Bronchial epithelial cell (primary cell): ENCODE measurements around the gene PERCC1. TPM values are rescaled to one million over a fixed set of nuclear protein-coding genes. Genes with fewer than 3 reads are reported as not detected.

Source experiments
- DNase-seq: peaks from one replicate; pipeline ENCODE4 v3.0.0-alpha.2; 2010; ENCODE audit warnings: low read depth
- FAIRE-seq: peaks from 2 replicates; lab custom pipeline; 2011; peaks lifted over from hg19 to GRCh38; lab: Jason Lieb, UNC
- H3K27me3 ChIP-seq: 2 replicates; pipeline ENCODE4 v1.5.1; 2011; ENCODE audit warnings: low read length; ENCODE audit not compliant: control insufficient read depth, insufficient read depth
- H3K36me3 ChIP-seq: 2 replicates; pipeline ENCODE4 v1.5.1; 2011; ENCODE audit warnings: low read length; ENCODE audit not compliant: control insufficient read depth, insufficient read depth
- H3K4me3 ChIP-seq: 2 replicates; pipeline ENCODE4 v1.5.1; 2011; ENCODE audit warnings: mild to moderate bottlenecking, low read depth, low read length, control low read depth
- total RNA-seq: library from RNA; depleted of rRNA; stranded (reverse); fragments of >200 nt; gene quantifications from 2 replicates; pipeline ENCODE4 v1.2.1, GENCODE V29; 2014
- TF ChIP-seq, protein P1 (sequence below): IDR thresholded peaks from 2 replicates; pipeline ENCODE4 v1.5.1; 2011; ENCODE audit warnings: mild to moderate bottlenecking, moderate library complexity, low read length, control low read depth, inconsistent platforms; ENCODE audit not compliant: insufficient read depth, severe bottlenecking

The PERCC1 gene
- total RNA-seq, 1 donor from 2014 or later = not detected

DNA sequence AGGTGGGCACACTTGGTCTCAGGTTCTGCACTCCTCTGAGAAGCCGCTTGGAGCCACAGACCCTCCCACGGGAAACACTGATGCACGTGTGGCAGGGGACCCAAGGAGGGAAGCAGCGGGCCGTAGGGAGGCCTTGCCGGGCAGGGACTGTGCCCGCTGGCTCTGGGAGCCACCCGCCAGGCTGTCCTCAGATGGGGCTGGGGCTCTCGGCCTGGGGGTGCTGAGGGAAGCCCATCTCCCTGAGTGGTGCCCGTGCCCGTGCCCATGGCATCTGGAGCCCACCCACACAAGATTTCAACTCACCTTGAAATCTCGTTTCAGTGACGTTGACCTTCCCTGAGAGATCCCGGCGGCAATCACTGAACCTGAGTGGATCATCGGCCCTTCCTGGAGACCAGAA lies 26.1 kb downstream of the PERCC1 start:
- Histone ChIP-seq H3K4me3 (no peak overlapping the region), H3K27me3 (no peaks in the 10 kb centered on the region), H3K36me3 (peaks cover 6% of the 10 kb centered on the region)
- TF ChIP-seq, protein P1, sequence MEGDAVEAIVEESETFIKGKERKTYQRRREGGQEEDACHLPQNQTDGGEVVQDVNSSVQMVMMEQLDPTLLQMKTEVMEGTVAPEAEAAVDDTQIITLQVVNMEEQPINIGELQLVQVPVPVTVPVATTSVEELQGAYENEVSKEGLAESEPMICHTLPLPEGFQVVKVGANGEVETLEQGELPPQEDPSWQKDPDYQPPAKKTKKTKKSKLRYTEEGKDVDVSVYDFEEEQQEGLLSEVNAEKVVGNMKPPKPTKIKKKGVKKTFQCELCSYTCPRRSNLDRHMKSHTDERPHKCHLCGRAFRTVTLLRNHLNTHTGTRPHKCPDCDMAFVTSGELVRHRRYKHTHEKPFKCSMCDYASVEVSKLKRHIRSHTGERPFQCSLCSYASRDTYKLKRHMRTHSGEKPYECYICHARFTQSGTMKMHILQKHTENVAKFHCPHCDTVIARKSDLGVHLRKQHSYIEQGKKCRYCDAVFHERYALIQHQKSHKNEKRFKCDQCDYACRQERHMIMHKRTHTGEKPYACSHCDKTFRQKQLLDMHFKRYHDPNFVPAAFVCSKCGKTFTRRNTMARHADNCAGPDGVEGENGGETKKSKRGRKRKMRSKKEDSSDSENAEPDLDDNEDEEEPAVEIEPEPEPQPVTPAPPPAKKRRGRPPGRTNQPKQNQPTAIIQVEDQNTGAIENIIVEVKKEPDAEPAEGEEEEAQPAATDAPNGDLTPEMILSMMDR = no peak
- no peak for FAIRE-seq
- no peak for DNase-seq

DNA sequence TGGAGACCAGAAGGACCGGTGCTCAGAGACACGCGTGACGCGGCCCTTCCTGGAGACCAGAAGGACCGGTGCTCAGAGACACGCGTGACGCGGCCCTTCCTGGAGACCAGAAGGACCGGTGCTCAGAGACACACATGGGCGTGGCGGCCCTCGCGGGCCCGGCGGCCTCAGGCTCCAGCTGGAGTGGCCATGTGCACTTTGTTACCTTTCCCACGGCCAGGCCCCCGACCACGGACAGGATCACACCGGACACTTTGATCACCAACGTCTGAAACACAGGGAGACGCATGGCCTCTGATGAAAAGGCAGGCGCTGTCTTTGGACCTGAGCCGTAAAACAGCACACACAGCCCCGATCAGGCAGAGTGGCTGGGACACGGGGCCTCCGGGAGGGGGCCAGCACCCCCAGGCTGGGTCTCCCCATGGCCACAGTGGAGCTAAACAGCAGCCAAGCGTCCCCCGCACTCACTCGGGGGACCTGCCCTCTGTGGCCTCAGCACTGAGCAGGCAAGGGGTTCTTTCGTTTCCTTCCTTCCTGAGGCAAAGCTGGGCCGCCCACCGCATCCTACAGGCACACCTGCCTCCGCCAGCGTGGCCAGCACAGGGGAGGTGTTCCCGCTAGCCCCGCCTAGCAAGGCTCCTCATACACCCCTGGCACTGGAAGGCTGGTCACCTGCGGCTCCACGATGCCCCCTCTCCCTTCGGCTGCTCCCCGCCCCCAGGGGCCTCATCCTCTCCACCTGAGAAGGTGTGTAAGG lies 26.8 kb downstream of the PERCC1 start:
- H3K36me3 ChIP-seq = peaks cover 6% of the 10 kb centered on the region
- no peak for DNase-seq
- H3K4me3 ChIP-seq = no peak overlapping the region
- H3K27me3 ChIP-seq = no peaks in the 10 kb centered on the region
- TF ChIP-seq, protein P1 = no peak
- FAIRE-seq = no peak

DNA sequence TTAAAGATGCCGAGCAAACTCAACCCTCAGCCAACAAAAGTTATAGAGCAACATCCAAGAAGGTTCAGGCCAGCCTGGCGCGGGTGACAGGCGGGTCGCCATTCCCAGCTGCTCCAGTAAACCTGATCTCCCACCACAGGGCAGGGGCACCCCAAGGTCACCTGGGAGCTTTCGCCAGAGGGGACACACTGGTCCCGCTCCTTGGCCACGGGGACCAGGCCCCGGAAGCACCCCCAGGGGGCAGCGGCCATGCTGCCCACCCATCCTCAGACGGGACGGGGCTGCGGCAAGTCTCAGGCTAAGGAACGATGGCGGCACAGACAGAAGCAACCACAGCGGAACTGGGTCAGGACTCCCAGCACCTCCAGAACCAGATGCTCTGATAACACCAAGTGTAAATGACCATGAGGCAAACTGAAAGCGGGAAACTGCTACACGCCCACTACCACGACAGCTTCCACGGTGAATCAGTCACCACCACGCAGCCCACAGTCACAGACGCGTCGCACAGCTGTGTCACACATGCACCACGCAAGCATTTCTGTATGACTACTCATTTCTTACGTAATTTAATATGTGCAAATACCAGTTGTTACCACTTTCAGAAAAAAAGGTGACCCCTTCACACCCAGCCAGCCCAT lies 27.6 kb downstream of the PERCC1 start:
- H3K27me3 ChIP-seq = no peaks in the 10 kb centered on the region
- H3K36me3 ChIP-seq = peaks cover 6% of the 10 kb centered on the region
- peak; percentile 8 for DNase-seq
- peak; percentile 82 for FAIRE-seq
- TF ChIP-seq, protein P1 = no peak
- no peak overlapping the region for H3K4me3 ChIP-seq

DNA sequence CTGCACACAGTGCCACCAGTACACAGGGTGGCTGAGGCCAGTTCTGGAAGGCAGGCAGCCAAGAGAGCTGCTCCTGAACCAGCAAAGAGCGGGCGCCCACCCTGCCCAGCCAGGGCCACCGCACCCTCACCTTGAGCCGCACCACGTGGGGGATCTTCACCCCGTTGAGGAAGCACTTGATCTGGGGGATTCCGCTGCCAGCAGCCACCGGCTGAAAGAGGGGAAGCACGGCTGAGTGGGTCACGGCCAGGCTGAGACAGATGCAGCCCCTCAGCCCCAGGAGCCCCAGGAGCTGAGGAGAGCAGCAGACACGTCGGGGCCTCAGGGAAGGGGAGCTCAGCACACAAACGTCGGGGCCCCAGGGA lies 28.1 kb downstream of the PERCC1 start:
- no peak for FAIRE-seq
- no peaks in the 10 kb centered on the region for H3K27me3 ChIP-seq
- TF ChIP-seq, protein P1 = no peak
- peaks cover 6% of the 10 kb centered on the region for H3K36me3 ChIP-seq
- DNase-seq = no peak
- no peak overlapping the region for H3K4me3 ChIP-seq

DNA sequence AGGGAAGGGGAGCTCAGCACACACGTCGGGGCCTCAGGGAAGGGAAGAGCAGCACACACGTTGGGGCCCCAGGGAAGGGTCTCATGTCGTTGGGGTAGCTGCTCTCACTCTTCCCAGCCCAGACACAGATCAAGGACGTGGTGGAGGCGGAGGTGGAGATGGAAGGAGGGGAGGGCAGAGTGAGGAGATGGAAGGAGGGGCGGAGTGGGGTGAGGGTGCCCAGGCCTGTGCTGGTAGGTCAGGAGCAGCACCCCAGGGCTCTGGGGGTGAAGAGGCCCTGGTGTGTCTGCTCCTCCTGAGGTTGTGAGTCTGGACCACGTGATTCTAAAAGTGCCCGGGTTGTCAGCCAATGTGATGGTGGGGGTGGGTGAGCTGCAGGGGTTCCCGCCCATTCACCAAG lies 29.1 kb downstream of the PERCC1 start:
- no peak for FAIRE-seq
- peaks cover 6% of the 10 kb centered on the region for H3K36me3 ChIP-seq

More for the DNA sequence above, 29.1 kb downstream of the PERCC1 start:
- no peak for DNase-seq
- TF ChIP-seq, protein P1 = no peak
- no peak overlapping the region for H3K4me3 ChIP-seq
- no peaks in the 10 kb centered on the region for H3K27me3 ChIP-seq
